OCI-LY1 (cell line): Measurements from ENCODE around the gene MRLN.

ENCODE experiments used
- EZH2 ChIP-seq: fragments of 200-600 bp; sonication (generic), shearing (Covaris generic); IDR thresholded peaks from 2 replicates; pipeline ENCODE4 v1.8.0; 2017; ENCODE audit warnings: borderline replicate concordance, mixed run types, mild to moderate bottlenecking, antibody characterized with exemption, low read length, moderate library complexity, mixed read lengths
- TF ChIP-seq, protein P1 (sequence below): fragments of 200-600 bp; sonication (generic), shearing (Covaris generic); IDR thresholded peaks from 2 replicates; pipeline ENCODE4 v1.5.1; 2017; ENCODE audit warnings: mild to moderate bottlenecking, antibody characterized with exemption, low read length, moderate library complexity, mixed read lengths

- TF ChIP-seq, protein P1, sequence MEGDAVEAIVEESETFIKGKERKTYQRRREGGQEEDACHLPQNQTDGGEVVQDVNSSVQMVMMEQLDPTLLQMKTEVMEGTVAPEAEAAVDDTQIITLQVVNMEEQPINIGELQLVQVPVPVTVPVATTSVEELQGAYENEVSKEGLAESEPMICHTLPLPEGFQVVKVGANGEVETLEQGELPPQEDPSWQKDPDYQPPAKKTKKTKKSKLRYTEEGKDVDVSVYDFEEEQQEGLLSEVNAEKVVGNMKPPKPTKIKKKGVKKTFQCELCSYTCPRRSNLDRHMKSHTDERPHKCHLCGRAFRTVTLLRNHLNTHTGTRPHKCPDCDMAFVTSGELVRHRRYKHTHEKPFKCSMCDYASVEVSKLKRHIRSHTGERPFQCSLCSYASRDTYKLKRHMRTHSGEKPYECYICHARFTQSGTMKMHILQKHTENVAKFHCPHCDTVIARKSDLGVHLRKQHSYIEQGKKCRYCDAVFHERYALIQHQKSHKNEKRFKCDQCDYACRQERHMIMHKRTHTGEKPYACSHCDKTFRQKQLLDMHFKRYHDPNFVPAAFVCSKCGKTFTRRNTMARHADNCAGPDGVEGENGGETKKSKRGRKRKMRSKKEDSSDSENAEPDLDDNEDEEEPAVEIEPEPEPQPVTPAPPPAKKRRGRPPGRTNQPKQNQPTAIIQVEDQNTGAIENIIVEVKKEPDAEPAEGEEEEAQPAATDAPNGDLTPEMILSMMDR = no peak
- no peak for TF ChIP-seq EZH2
Observed at GRCh38 chr10:59698326-59698725, 54.9 kb downstream of the MRLN start.
